T-helper 2 cell treated with Interferon-gamma antibody and Interleukin-4, amounts not matched to agents 5 μg/mL and 100 μg/mL, for 36 hours (primary cell): ENCODE results near the gene ZNF385D.

Experiments used
- DNase-seq: peaks from one replicate; pipeline ENCODE4 v3.0.0; 2021; ENCODE audit warnings: low spot score
- H3K27ac Mint-ChIP-seq: one replicate; pipeline ENCODE4 v1.8.0; 2021; ENCODE audit warnings: mild to moderate bottlenecking, mixed read lengths
- H3K27me3 Mint-ChIP-seq: one replicate; pipeline ENCODE4 v1.8.0; 2021; ENCODE audit warnings: low read depth, mixed read lengths
- H3K36me3 Mint-ChIP-seq: one replicate; pipeline ENCODE4 v1.8.0; 2021; ENCODE audit warnings: low read depth, mixed read lengths
- H3K4me1 Mint-ChIP-seq: one replicate; pipeline ENCODE4 v1.8.0; 2021; ENCODE audit warnings: low read depth, mixed read lengths
- H3K4me3 Mint-ChIP-seq: one replicate; pipeline ENCODE4 v1.8.0; 2022; ENCODE audit warnings: mild to moderate bottlenecking, moderate library complexity, mixed read lengths
- H3K9me3 Mint-ChIP-seq: one replicate; pipeline ENCODE4 v1.8.0; 2021; ENCODE audit warnings: mixed read lengths

Gene ZNF385D

GRCh38 chr3:21673393-21673792 lies 77.6 kb downstream of the ZNF385D start:
- Mint-ChIP-seq H3K4me1 (no peaks in the 10 kb centered on the region), H3K27me3 (no peaks in the 10 kb centered on the region), H3K4me3 (no peak overlapping the region), H3K36me3 (no peaks in the 10 kb centered on the region), H3K27ac (no peak overlapping the region), H3K9me3 (no peaks in the 10 kb centered on the region)
- no peak for DNase-seq

DNA sequence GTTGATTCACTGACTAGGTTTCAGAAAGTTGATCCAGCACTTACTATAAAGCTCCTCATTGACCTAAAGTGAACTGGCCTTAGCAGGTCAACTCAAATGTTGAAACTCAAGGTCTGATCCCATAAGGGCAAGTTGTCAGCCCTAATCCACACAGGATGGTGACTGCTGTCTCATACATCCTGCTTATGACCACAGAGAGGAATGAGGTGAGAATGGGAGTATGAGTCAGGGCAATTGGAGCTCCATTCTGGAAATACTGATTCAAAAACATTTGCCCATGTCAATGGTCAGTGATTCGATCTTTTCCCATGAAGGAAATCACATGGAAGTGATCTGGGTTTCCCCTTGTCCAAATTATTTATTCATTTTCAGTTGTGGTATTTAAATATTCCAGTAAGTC lies 78.7 kb downstream of the ZNF385D start:
- DNase-seq = no peak
- H3K27ac Mint-ChIP-seq = no peak overlapping the region
- no peak overlapping the region for H3K4me3 Mint-ChIP-seq
- no peaks in the 10 kb centered on the region for H3K27me3 Mint-ChIP-seq
- no peaks in the 10 kb centered on the region for H3K9me3 Mint-ChIP-seq
- no peaks in the 10 kb centered on the region for H3K4me1 Mint-ChIP-seq
- H3K36me3 Mint-ChIP-seq = no peaks in the 10 kb centered on the region

- Mint-ChIP-seq H3K36me3 (no peaks in the 10 kb centered on the region), H3K27me3 (no peaks in the 10 kb centered on the region), H3K27ac (no peak overlapping the region), H3K9me3 (peaks cover 5% of the 10 kb centered on the region), H3K4me3 (no peak overlapping the region), H3K4me1 (no peaks in the 10 kb centered on the region)
- DNase-seq = no peak
Observed at GRCh38 chr3:21670386-21670785, 80.6 kb downstream of the ZNF385D start.

DNA sequence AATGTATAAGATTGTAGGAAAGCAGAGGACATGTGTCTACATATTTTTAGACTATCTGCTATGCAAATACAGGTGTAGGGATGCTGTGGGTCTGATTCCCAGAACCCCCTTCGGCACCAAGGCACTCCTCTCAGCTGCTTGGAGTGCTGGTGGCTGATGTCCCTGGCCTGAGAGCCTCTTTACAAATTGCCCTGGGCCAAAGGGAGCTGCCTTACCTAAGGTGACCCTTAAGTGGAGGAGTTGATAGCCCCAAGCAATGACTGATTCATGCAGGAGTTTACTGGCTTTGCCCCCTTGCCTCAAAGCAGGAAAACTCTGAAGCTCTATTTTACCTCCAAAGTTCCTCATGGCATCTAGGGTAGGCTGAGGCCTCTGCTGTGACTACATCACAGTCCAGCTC lies 83.0 kb downstream of the ZNF385D start:
- H3K9me3 Mint-ChIP-seq = peaks cover 14% of the 10 kb centered on the region
- no peaks in the 10 kb centered on the region for H3K4me1 Mint-ChIP-seq
- no peaks in the 10 kb centered on the region for H3K36me3 Mint-ChIP-seq
- no peaks in the 10 kb centered on the region for H3K27me3 Mint-ChIP-seq
- no peak overlapping the region for H3K4me3 Mint-ChIP-seq
- no peak for DNase-seq
- no peak overlapping the region for H3K27ac Mint-ChIP-seq

GRCh38 chr3:21665444-21666100 lies 85.4 kb downstream of the ZNF385D start:
- H3K4me1 Mint-ChIP-seq = no peaks in the 10 kb centered on the region
- DNase-seq = no peak
- peaks cover 14% of the 10 kb centered on the region for H3K9me3 Mint-ChIP-seq
- H3K27ac Mint-ChIP-seq = no peak overlapping the region
- H3K36me3 Mint-ChIP-seq = no peaks in the 10 kb centered on the region
- no peaks in the 10 kb centered on the region for H3K27me3 Mint-ChIP-seq
- no peak overlapping the region for H3K4me3 Mint-ChIP-seq

GRCh38 chr3:21664996-21665395 lies 86.0 kb downstream of the ZNF385D start:
- DNase-seq = no peak
- peaks cover 14% of the 10 kb centered on the region for H3K9me3 Mint-ChIP-seq
- H3K4me1 Mint-ChIP-seq = no peaks in the 10 kb centered on the region
- H3K4me3 Mint-ChIP-seq = no peak overlapping the region
- no peaks in the 10 kb centered on the region for H3K36me3 Mint-ChIP-seq
- H3K27ac Mint-ChIP-seq = no peak overlapping the region
- H3K27me3 Mint-ChIP-seq = no peaks in the 10 kb centered on the region

- Mint-ChIP-seq H3K9me3 (peaks cover 14% of the 10 kb centered on the region), H3K27ac (no peak overlapping the region), H3K4me1 (no peaks in the 10 kb centered on the region), H3K27me3 (no peaks in the 10 kb centered on the region), H3K4me3 (no peak overlapping the region), H3K36me3 (no peaks in the 10 kb centered on the region)
- DNase-seq = no peak
Observed at GRCh38 chr3:21662403-21662802, 88.6 kb downstream of the ZNF385D start.

DNA sequence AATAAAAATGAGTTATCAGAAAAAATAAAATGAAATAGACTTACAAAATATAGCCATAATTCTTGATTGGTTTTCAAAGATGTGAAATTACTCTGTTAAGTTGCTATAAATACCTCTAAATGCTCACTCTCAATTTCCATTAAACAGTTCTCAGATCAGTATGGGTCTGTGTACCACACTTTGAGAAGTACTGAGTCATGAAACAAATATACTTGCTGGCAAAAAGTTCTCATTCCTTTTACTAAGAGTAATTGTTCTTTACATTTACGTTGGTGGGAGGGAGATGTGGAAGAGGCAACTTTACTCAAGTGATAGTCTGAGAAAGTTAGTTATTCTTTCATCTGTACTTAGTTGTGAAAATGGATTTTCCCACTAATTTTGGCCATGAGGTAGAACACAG lies 96.3 kb downstream of the ZNF385D start:
- Mint-ChIP-seq H3K27me3 (no peaks in the 10 kb centered on the region), H3K9me3 (no peaks in the 10 kb centered on the region), H3K27ac (no peak overlapping the region), H3K4me1 (no peaks in the 10 kb centered on the region), H3K4me3 (no peak overlapping the region), H3K36me3 (no peaks in the 10 kb centered on the region)
- no peak for DNase-seq

GRCh38 chr3:21654241-21654640 lies 96.8 kb downstream of the ZNF385D start:
- Mint-ChIP-seq H3K4me3 (no peak overlapping the region), H3K27ac (no peak overlapping the region), H3K27me3 (no peaks in the 10 kb centered on the region), H3K4me1 (no peaks in the 10 kb centered on the region), H3K36me3 (no peaks in the 10 kb centered on the region), H3K9me3 (no peaks in the 10 kb centered on the region)
- no peak for DNase-seq

GRCh38 chr3:21649519-21649918 lies 101.5 kb downstream of the ZNF385D start:
- no peak overlapping the region for H3K4me3 Mint-ChIP-seq
- H3K36me3 Mint-ChIP-seq = no peaks in the 10 kb centered on the region
- no peak overlapping the region for H3K27ac Mint-ChIP-seq
- no peak for DNase-seq
- no peaks in the 10 kb centered on the region for H3K27me3 Mint-ChIP-seq
- no peaks in the 10 kb centered on the region for H3K9me3 Mint-ChIP-seq
- H3K4me1 Mint-ChIP-seq = no peaks in the 10 kb centered on the region

DNA sequence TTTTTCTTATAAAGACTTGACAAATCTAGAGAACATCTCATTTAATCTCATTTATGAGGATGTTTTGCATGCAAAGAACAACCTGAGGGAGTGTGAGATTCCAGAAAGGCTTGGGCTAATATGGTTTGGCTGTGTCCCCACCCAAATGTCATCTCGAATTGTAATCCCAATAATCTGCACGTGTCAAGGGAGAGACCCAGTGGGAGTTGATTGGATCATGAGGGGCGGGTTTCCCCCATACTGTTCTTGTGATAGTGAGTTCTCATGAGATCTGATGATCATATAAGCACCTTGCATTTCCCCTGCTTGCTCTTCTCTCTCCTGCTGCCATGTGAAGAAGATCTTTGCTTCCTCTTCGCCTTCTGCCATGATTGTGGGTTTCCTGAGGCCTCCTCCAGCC lies 103.0 kb downstream of the ZNF385D start:
- Mint-ChIP-seq H3K27ac (no peak overlapping the region), H3K4me1 (no peaks in the 10 kb centered on the region), H3K36me3 (no peaks in the 10 kb centered on the region), H3K4me3 (no peak overlapping the region), H3K9me3 (peaks cover 3% of the 10 kb centered on the region), H3K27me3 (no peaks in the 10 kb centered on the region)
- no peak for DNase-seq

GRCh38 chr3:21645121-21645897 lies 105.7 kb downstream of the ZNF385D start:
- Mint-ChIP-seq H3K27me3 (no peaks in the 10 kb centered on the region), H3K9me3 (peaks cover 10% of the 10 kb centered on the region), H3K4me3 (no peak overlapping the region), H3K27ac (no peak overlapping the region), H3K36me3 (no peaks in the 10 kb centered on the region), H3K4me1 (no peaks in the 10 kb centered on the region)
- no peak for DNase-seq

GRCh38 chr3:21644268-21644667 lies 106.7 kb downstream of the ZNF385D start:
- H3K27ac Mint-ChIP-seq = no peak overlapping the region
- no peaks in the 10 kb centered on the region for H3K27me3 Mint-ChIP-seq
- H3K9me3 Mint-ChIP-seq = peaks cover 10% of the 10 kb centered on the region
- H3K36me3 Mint-ChIP-seq = no peaks in the 10 kb centered on the region
- DNase-seq = no peak
- H3K4me1 Mint-ChIP-seq = no peaks in the 10 kb centered on the region
- H3K4me3 Mint-ChIP-seq = no peak overlapping the region

DNA sequence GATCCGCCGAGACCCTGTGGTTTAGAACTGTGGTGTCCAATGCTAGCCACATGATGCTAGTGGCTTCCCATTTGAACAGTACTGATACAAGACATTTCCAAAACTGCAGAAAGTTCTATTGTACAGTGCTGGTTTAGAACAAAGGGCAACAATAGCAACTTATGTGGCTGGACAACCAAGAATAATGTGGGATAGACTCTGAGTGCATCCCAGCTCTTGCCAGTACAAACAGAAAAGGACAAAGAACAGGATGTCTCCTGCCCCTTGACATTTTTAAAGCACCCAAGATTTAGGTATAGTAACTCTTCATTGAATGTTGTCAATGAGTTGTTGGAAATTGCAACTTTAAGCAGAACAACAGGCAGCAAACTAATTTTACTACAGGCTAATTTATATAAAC lies 107.3 kb downstream of the ZNF385D start:
- H3K4me3 Mint-ChIP-seq = no peak overlapping the region
- no peaks in the 10 kb centered on the region for H3K4me1 Mint-ChIP-seq
- no peaks in the 10 kb centered on the region for H3K27me3 Mint-ChIP-seq
- H3K9me3 Mint-ChIP-seq = peaks cover 15% of the 10 kb centered on the region
- no peaks in the 10 kb centered on the region for H3K36me3 Mint-ChIP-seq
- no peak for DNase-seq
- no peak overlapping the region for H3K27ac Mint-ChIP-seq

DNA sequence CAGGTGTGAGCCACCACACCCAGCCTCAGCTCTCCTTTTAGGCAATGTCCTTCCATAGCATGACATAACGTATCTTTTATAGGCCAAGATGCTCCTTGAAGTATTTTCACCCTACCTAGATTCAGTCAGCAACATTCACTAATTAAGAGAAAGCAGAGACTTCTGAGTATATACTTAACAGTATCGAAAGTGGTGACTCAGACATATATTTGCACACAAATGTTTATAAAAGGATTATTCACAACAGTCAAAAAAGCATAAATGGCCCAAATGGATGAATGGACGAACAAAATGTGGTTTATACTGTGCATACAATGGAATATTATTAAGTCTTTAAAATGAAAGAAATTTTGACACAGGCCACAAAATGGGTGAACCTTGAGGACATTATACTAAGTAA lies 108.6 kb downstream of the ZNF385D start:
- Mint-ChIP-seq H3K4me3 (no peak overlapping the region), H3K27me3 (no peaks in the 10 kb centered on the region), H3K27ac (no peak overlapping the region), H3K9me3 (peaks cover 17% of the 10 kb centered on the region), H3K36me3 (no peaks in the 10 kb centered on the region), H3K4me1 (no peaks in the 10 kb centered on the region)
- no peak for DNase-seq
